Measurements from ENCODE around the gene GPR75.

GPR75 gene

GRCh38 chr2:53877556-53877955, 17.8 kb upstream of the GPR75 start:
- H3K27ac ChIP-seq (ENCODE audit: low read depth, low read length): no peak overlapping the region
- H3K9me3 ChIP-seq (ENCODE audit: low read length): no peaks in the 10 kb centered on the region
- no peak overlapping the region for H3K4me3 ChIP-seq (ENCODE audit: low read depth in 1 of 2, low read length in 2 of 2)
- peaks cover 24% of the 10 kb centered on the region for H3K36me3 ChIP-seq (ENCODE audit: insufficient read depth, low read length)
- H3K27me3 ChIP-seq (ENCODE audit: control insufficient read depth in 1 of 2, insufficient read depth in 2 of 2, low read length in 2 of 2): no peaks in the 10 kb centered on the region
- H3K4me1 ChIP-seq (ENCODE audit: insufficient read depth, low read length): no peaks in the 10 kb centered on the region
- H3K9ac ChIP-seq (ENCODE audit: low read length): no peak overlapping the region

GRCh38 chr2:53877112-53877511, 17.3 kb upstream of the GPR75 start:
- Histone ChIP-seq H3K4me1 (ENCODE audit: insufficient read depth, low read length) (no peaks in the 10 kb centered on the region), H3K36me3 (ENCODE audit: insufficient read depth, low read length) (peaks cover 20% of the 10 kb centered on the region), H3K27me3 (ENCODE audit: control insufficient read depth in 1 of 2, insufficient read depth in 2 of 2, low read length in 2 of 2) (no peaks in the 10 kb centered on the region), H3K4me3 (ENCODE audit: low read depth in 1 of 2, low read length in 2 of 2) (no peak overlapping the region), H3K9ac (ENCODE audit: low read length) (no peak overlapping the region), H3K9me3 (ENCODE audit: low read length) (no peaks in the 10 kb centered on the region), H3K27ac (ENCODE audit: low read depth, low read length) (no peak overlapping the region)

- Histone ChIP-seq H3K4me1 (ENCODE audit: insufficient read depth, low read length) (no peaks in the 10 kb centered on the region), H3K27me3 (ENCODE audit: control insufficient read depth in 1 of 2, insufficient read depth in 2 of 2, low read length in 2 of 2) (no peaks in the 10 kb centered on the region), H3K4me3 (ENCODE audit: low read depth in 1 of 2, low read length in 2 of 2) (no peak overlapping the region), H3K36me3 (ENCODE audit: insufficient read depth, low read length) (peaks cover 19% of the 10 kb centered on the region), H3K27ac (ENCODE audit: low read depth, low read length) (no peak overlapping the region), H3K9ac (ENCODE audit: low read length) (no peak overlapping the region), H3K9me3 (ENCODE audit: low read length) (no peaks in the 10 kb centered on the region)
Measured at GRCh38 chr2:53874401-53874950, 14.7 kb upstream of the GPR75 start.

GRCh38 chr2:53867773-53868172, 8.0 kb upstream of the GPR75 start:
- no peaks in the 10 kb centered on the region for H3K9me3 ChIP-seq (ENCODE audit: low read length)
- H3K4me3 ChIP-seq (ENCODE audit: low read depth in 1 of 2, low read length in 2 of 2): no peak overlapping the region
- peaks cover 17% of the 10 kb centered on the region for H3K36me3 ChIP-seq (ENCODE audit: insufficient read depth, low read length)
- no peaks in the 10 kb centered on the region for H3K4me1 ChIP-seq (ENCODE audit: insufficient read depth, low read length)
- no peak overlapping the region for H3K27ac ChIP-seq (ENCODE audit: low read depth, low read length)
- no peaks in the 10 kb centered on the region for H3K27me3 ChIP-seq (ENCODE audit: control insufficient read depth in 1 of 2, insufficient read depth in 2 of 2, low read length in 2 of 2)
- H3K9ac ChIP-seq (ENCODE audit: low read length): no peak overlapping the region

- Histone ChIP-seq H3K27me3 (ENCODE audit: control insufficient read depth in 1 of 2, insufficient read depth in 2 of 2, low read length in 2 of 2) (no peaks in the 10 kb centered on the region), H3K4me3 (ENCODE audit: low read depth in 1 of 2, low read length in 2 of 2) (no peak overlapping the region), H3K27ac (ENCODE audit: low read depth, low read length) (no peak overlapping the region), H3K9me3 (ENCODE audit: low read length) (no peaks in the 10 kb centered on the region), H3K9ac (ENCODE audit: low read length) (no peak overlapping the region), H3K4me1 (ENCODE audit: insufficient read depth, low read length) (no peaks in the 10 kb centered on the region), H3K36me3 (ENCODE audit: insufficient read depth, low read length) (peaks cover 17% of the 10 kb centered on the region)
Measured at GRCh38 chr2:53867169-53867568, 7.4 kb upstream of the GPR75 start.

- H3K4me1 ChIP-seq (ENCODE audit: insufficient read depth, low read length): no peaks in the 10 kb centered on the region
- no peak overlapping the region for H3K27ac ChIP-seq (ENCODE audit: low read depth, low read length)
- H3K27me3 ChIP-seq (ENCODE audit: control insufficient read depth in 1 of 2, insufficient read depth in 2 of 2, low read length in 2 of 2): no peaks in the 10 kb centered on the region
- H3K36me3 ChIP-seq (ENCODE audit: insufficient read depth, low read length): peaks cover 17% of the 10 kb centered on the region
- no peak overlapping the region for H3K4me3 ChIP-seq (ENCODE audit: low read depth in 1 of 2, low read length in 2 of 2)
- no peaks in the 10 kb centered on the region for H3K9me3 ChIP-seq (ENCODE audit: low read length)
- H3K9ac ChIP-seq (ENCODE audit: low read length): no peak overlapping the region
Measured at GRCh38 chr2:53865962-53866361, 6.2 kb upstream of the GPR75 start.

- Histone ChIP-seq H3K4me3 (ENCODE audit: low read depth in 1 of 2, low read length in 2 of 2) (no peak overlapping the region), H3K36me3 (ENCODE audit: insufficient read depth, low read length) (peaks cover 17% of the 10 kb centered on the region)
Measured at GRCh38 chr2:53865264-53865663, 5.5 kb upstream of the GPR75 start.

GRCh38 chr2:53863538-53864227, 3.9 kb upstream of the GPR75 start:
- no peaks in the 10 kb centered on the region for H3K9me3 ChIP-seq (ENCODE audit: low read length)
- H3K27ac ChIP-seq (ENCODE audit: low read depth, low read length): no peak overlapping the region
- H3K36me3 ChIP-seq (ENCODE audit: insufficient read depth, low read length): peaks cover 17% of the 10 kb centered on the region
- no peaks in the 10 kb centered on the region for H3K27me3 ChIP-seq (ENCODE audit: control insufficient read depth in 1 of 2, insufficient read depth in 2 of 2, low read length in 2 of 2)
- no peaks in the 10 kb centered on the region for H3K4me1 ChIP-seq (ENCODE audit: insufficient read depth, low read length)
- H3K9ac ChIP-seq (ENCODE audit: low read length): no peak overlapping the region
- H3K4me3 ChIP-seq (ENCODE audit: low read depth in 1 of 2, low read length in 2 of 2): no peak overlapping the region

More at GRCh38 chr2:53865264-53865663, 5.5 kb upstream of the GPR75 start:
- no peak overlapping the region for H3K9ac ChIP-seq (ENCODE audit: low read length)
- no peak overlapping the region for H3K27ac ChIP-seq (ENCODE audit: low read depth, low read length)
- no peaks in the 10 kb centered on the region for H3K4me1 ChIP-seq (ENCODE audit: insufficient read depth, low read length)
- H3K27me3 ChIP-seq (ENCODE audit: control insufficient read depth in 1 of 2, insufficient read depth in 2 of 2, low read length in 2 of 2): no peaks in the 10 kb centered on the region
- H3K9me3 ChIP-seq (ENCODE audit: low read length): no peaks in the 10 kb centered on the region

- Histone ChIP-seq H3K4me1 (ENCODE audit: insufficient read depth, low read length) (no peaks in the 10 kb centered on the region), H3K36me3 (ENCODE audit: insufficient read depth, low read length) (peaks cover 15% of the 10 kb centered on the region), H3K27me3 (ENCODE audit: control insufficient read depth in 1 of 2, insufficient read depth in 2 of 2, low read length in 2 of 2) (no peaks in the 10 kb centered on the region), H3K27ac (ENCODE audit: low read depth, low read length) (no peak overlapping the region), H3K4me3 (ENCODE audit: low read depth in 1 of 2, low read length in 2 of 2) (no peak overlapping the region), H3K9me3 (ENCODE audit: low read length) (no peaks in the 10 kb centered on the region), H3K9ac (ENCODE audit: low read length) (no peak overlapping the region)
Measured at GRCh38 chr2:53861824-53862223, 2.1 kb upstream of the GPR75 start.

- Histone ChIP-seq H3K27ac (ENCODE audit: low read depth, low read length) (no peak overlapping the region), H3K27me3 (ENCODE audit: control insufficient read depth in 1 of 2, insufficient read depth in 2 of 2, low read length in 2 of 2) (no peaks in the 10 kb centered on the region), H3K4me1 (ENCODE audit: insufficient read depth, low read length) (no peaks in the 10 kb centered on the region), H3K9ac (ENCODE audit: low read length) (no peak overlapping the region), H3K9me3 (ENCODE audit: low read length) (no peaks in the 10 kb centered on the region), H3K36me3 (ENCODE audit: insufficient read depth, low read length) (peaks cover 13% of the 10 kb centered on the region), H3K4me3 (ENCODE audit: low read depth in 1 of 2, low read length in 2 of 2) (no peak overlapping the region)
Measured at GRCh38 chr2:53856272-53856671, 3.5 kb downstream of the GPR75 start.

GRCh38 chr2:53854678-53855077, 5.1 kb downstream of the GPR75 start:
- H3K27me3 ChIP-seq (ENCODE audit: control insufficient read depth in 1 of 2, insufficient read depth in 2 of 2, low read length in 2 of 2): no peaks in the 10 kb centered on the region
- H3K9ac ChIP-seq (ENCODE audit: low read length): no peak overlapping the region
- peaks cover 13% of the 10 kb centered on the region for H3K36me3 ChIP-seq (ENCODE audit: insufficient read depth, low read length)
- H3K4me1 ChIP-seq (ENCODE audit: insufficient read depth, low read length): no peaks in the 10 kb centered on the region
- H3K27ac ChIP-seq (ENCODE audit: low read depth, low read length): no peak overlapping the region
- no peak overlapping the region for H3K4me3 ChIP-seq (ENCODE audit: low read depth in 1 of 2, low read length in 2 of 2)
- no peaks in the 10 kb centered on the region for H3K9me3 ChIP-seq (ENCODE audit: low read length)

- no peaks in the 10 kb centered on the region for H3K27me3 ChIP-seq (ENCODE audit: control insufficient read depth in 1 of 2, insufficient read depth in 2 of 2, low read length in 2 of 2)
- H3K9me3 ChIP-seq (ENCODE audit: low read length): no peaks in the 10 kb centered on the region
- H3K36me3 ChIP-seq (ENCODE audit: insufficient read depth, low read length): peaks cover 13% of the 10 kb centered on the region
- no peak overlapping the region for H3K9ac ChIP-seq (ENCODE audit: low read length)
- H3K4me1 ChIP-seq (ENCODE audit: insufficient read depth, low read length): no peaks in the 10 kb centered on the region
- no peak overlapping the region for H3K4me3 ChIP-seq (ENCODE audit: low read depth in 1 of 2, low read length in 2 of 2)
- no peak overlapping the region for H3K27ac ChIP-seq (ENCODE audit: low read depth, low read length)
Measured at GRCh38 chr2:53852532-53852931, 7.2 kb downstream of the GPR75 start.
